Esophagus muscularis mucosa (tissue), 3 donors: Measurements from ENCODE around the gene ASXL3.

Source experiments
- CTCF ChIP-seq, 3 experiments: fragments of 200-600 bp in 2 of 3; fragments of 450-650 bp in 1 of 3; sonication (generic) in 2 of 3; IDR thresholded peaks; one replicate each; pipeline ENCODE4 v1.5.1; 2017 to 2019; ENCODE audit warnings: antibody characterized with exemption in 3 of 3, mild to moderate bottlenecking in 2 of 3, moderate library complexity in 1 of 3
- POLR2AphosphoS5 ChIP-seq, 2 donors: sonication (generic); formaldehyde crosslinking; IDR thresholded peaks; one replicate each; pipeline ENCODE4 v1.6.1; 2017; ENCODE audit warnings: antibody characterized with exemption in 2 of 2

- no peak for TF ChIP-seq POLR2AphosphoS5 (IDR thresholded peaks at IDR 0.05)
- TF ChIP-seq CTCF (IDR thresholded peaks at IDR 0.05), result no peak
These were observed 155.4 kb downstream of the ASXL3 start for GRCh38 chr18:33733376-33733775.
